HG03196 (cell line): Measurements from ENCODE around the gene BRS3.
"Not testable (repeated sequence)": the region's sequence is repeated elsewhere in the genome, so short reads cannot be mapped to it uniquely, and the experiment has no call there.

Experiments used
- ATAC-seq: cut with Tn5 transposase; IDR thresholded peaks from one replicate; pipeline ENCODE4 v1.9.1; 2021; ENCODE audit not compliant: unreplicated experiment

Gene BRS3

DNA sequence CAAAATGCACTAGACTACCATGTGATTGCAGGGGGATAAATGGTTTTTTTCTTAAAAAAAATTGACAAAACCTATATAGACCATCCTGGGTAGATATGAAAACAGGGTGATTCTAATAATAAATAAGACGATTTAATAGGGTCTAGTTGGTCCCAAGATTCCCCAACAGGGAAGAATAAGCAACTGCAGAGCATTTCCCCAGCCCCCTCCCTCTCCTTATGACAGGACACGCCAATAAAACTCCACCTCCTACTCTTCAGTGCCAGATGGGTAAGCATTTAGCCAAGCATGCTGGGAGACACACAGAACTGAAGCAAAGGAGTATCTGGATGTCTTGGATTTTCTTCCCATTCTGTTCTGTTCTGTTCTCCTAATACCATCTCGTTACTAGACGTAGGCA lies at the start of gene BRS3:
Gene BRS3 (plus strand): TSS at position 301 of the 400 bp plus-strand sequence. CDS start 168 bp downstream, outside the sequence.
- no peak for ATAC-seq

DNA sequence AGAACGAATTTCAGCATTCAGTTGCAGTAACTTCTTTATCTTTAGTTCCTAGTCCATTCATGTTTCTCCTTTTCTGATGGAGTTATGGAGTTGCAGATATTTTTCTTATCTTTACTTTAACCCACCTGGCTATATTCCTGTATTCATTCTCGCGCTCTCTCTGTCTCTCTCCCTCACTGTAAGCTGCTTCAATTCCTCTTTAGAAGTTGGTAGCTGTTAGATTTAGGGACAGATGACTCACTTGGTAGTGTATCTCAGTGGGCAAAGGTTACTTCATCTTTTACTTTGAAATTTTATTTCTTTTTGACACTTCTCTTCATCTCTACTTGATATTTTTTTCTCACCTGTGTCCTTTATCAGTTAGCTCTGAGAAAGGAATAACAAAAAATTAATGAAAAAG lies 49.6 kb upstream of the BRS3 start:
- ATAC-seq, result no peak

DNA sequence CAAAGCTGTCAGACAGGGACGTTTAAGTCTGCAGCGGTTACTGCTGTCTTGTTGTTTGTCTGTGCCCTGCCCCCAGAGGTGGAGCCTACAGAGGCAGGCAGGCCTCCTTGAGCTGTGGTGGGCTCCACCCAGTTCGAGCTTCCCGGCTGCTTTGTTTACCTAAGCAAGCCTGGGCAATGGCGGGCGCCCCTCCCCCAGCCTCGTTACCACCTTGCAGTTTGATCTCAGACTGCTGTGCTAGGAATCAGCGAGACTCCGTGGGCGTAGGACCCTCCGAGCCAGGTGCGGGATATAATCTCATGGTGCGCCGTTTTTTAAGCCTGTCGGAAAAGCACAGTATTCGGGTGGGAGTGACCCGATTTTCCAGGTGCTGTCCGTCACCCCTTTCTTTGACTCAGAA lies 42.1 kb upstream of the BRS3 start:
- ATAC-seq, result not testable (repeated sequence)

- no peak for ATAC-seq
Measured at GRCh38 chrX:136446208-136446607, 41.5 kb upstream of the BRS3 start.

- ATAC-seq, result no peak
Measured at GRCh38 chrX:136447308-136447707, 40.4 kb upstream of the BRS3 start.

GRCh38 chrX:136447968-136448367 lies 39.8 kb upstream of the BRS3 start:
- no peak for ATAC-seq

GRCh38 chrX:136450050-136450830 lies 37.5 kb upstream of the BRS3 start:
- no peak for ATAC-seq

GRCh38 chrX:136452614-136453013 lies 35.1 kb upstream of the BRS3 start:
- no peak for ATAC-seq

GRCh38 chrX:136453114-136453513 lies 34.6 kb upstream of the BRS3 start:
- no peak for ATAC-seq

DNA sequence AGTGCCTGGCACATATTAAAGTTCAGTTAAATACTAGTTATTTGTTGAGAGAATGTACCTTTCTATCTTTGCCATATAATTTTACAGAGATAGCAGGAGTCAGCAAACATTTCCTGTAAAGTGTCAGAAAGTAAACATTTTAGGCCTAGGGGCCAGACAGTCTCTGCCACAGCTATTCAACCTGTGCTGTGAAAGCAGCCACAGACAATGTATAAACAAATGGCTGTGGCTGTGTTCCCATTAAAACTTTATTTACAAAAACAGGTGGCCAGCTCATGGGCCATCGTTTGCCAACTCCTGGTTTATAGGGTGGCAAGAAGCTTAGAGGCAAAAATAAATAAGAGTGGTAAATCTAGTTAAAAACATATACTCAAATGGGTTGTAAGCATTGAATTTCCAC lies 34.0 kb upstream of the BRS3 start:
- no peak for ATAC-seq

DNA sequence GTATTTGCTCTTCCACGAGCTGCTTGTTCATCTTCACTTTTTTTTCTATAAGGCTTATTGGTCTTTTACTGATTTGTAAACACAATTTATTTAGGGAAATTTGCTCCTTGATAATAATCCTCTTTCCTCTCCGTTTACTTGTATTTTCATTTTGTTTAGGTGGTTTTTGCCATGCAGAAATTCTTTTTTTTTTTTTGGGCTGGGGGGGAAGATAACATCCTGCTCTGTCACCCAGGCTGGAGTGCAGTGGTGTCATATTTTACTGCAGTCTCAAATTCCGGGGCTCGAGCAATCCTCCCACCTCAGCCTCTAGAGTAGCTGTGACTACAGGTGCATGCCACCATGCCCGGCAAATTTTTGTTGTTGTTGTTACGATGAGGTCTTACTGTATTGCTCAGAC lies 31.6 kb upstream of the BRS3 start:
- no peak for ATAC-seq

- no peak for ATAC-seq
Measured at GRCh38 chrX:136457303-136457917, 30.3 kb upstream of the BRS3 start.

DNA sequence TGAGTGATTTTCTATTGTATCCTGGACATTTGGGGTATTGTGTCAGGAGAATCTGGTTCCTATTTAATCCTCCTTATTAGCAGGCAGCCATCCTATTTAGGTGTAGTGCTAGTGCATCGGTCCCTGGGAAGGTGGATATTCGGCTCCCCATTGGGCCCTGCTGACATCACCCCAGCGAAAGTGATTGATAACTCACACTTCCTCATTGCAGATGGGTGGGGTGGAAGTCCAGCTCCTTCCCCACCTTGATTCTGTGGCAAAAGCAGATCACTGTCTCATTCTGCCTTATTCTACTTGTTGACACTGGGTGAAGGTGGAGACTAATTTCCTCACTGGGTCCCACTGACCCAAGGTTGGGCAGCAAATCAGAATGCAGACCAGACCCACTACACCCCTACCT lies 23.2 kb upstream of the BRS3 start:
- ATAC-seq, result no peak

DNA sequence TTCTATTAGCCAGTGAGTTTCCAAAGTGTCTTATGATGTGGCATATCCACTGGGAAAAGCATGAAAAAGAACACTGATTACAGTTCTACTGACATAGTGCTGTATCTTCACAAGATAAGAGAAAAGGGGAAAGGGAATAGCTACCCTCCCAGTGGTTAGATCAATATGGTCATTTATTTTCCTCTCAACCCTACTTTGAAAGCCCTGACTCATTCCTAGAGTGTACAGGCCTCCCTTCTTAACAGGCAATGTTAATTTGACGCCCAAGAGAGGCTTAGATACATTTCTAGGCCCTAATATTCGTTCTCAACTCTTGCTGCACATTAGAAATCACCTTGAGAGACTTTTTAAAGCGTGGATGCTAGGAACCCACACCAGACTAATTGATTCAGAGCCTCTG lies 20.4 kb upstream of the BRS3 start:
- ATAC-seq, result no peak

GRCh38 chrX:136468391-136469103 lies 19.2 kb upstream of the BRS3 start:
- ATAC-seq, result no peak

- ATAC-seq, result no peak
Measured at GRCh38 chrX:136473663-136474062, 14.1 kb upstream of the BRS3 start.

DNA sequence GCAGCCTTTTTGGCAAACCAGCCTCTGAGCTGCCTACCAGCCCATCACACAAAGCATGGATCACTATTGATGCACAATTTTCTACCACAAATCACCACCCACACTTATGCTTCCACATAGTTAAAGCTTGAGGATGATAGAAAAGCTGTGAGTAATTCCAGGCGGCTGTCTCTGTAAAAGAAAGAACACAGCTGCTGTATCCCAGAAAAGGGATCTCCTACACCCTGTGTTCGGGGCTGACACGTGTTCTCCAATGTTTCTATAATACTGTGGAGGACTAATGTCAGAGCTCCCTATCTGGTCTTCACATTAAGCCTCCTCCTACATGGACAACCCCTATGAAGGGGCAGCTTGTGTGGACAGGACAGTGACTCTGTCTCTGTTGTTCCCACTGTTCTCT lies 12.5 kb upstream of the BRS3 start:
- no peak for ATAC-seq

DNA sequence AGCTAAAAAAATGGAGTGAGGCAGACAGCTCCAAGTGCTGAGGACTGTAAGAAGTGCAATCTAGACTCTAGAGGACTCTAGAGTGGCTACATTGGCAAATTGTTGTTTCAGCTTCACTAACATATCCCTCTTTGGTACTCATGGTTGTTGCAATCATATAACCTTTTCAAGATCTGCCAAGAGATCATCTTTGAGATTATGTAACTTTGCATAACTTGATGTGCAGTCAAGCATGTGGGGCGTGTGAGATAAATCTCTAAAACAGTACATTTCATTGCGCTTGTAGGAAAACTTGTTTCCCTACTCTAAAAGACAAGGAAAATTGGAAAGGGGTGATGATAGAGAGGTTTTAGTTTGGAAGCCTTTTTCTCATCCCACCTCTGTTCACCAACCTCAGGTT lies 11.2 kb upstream of the BRS3 start:
- ATAC-seq, result no peak

GRCh38 chrX:136477026-136477425 lies 10.7 kb upstream of the BRS3 start:
- no peak for ATAC-seq

- ATAC-seq, result no peak
Measured at GRCh38 chrX:136480383-136480782, 7.4 kb upstream of the BRS3 start.

DNA sequence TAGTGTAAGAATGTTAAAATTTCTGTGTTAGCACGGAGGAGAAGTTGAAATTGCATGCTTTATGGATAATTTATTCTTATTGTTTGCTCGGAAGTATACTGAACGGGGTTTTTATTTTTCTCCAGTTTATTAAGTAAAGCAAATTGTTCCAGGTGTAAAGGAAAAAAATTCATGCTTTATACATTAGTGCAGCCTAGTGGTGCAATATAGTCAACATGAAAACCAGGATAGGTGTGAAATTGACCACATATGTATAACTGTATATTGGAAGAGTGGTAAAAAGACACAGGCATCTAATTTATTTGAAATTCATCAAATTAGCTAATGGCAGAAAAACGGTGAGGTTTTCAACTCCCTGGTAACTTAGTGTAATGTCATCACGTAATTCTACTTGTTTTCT lies 959 bp downstream of the BRS3 start:
- ATAC-seq, result no peak

DNA sequence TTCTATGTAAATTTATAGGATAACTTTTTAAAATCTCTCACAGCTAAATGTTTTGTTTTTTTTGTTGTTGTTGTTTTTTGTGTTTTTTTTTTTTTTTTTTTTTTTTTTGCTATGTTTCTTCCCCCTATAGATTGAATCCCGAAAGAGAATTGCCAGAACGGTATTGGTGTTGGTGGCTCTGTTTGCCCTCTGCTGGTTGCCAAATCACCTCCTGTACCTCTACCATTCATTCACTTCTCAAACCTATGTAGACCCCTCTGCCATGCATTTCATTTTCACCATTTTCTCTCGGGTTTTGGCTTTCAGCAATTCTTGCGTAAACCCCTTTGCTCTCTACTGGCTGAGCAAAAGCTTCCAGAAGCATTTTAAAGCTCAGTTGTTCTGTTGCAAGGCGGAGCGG lies 4.1 kb downstream of the BRS3 start:
- ATAC-seq, result no peak
